ENCODE measurements around the gene PRAC1. TPM values are rescaled to one million over a fixed set of nuclear protein-coding genes. Genes with fewer than 3 reads are reported as not detected.

The PRAC1 gene
- total RNA-seq, result not detected in 2 replicates

DNA sequence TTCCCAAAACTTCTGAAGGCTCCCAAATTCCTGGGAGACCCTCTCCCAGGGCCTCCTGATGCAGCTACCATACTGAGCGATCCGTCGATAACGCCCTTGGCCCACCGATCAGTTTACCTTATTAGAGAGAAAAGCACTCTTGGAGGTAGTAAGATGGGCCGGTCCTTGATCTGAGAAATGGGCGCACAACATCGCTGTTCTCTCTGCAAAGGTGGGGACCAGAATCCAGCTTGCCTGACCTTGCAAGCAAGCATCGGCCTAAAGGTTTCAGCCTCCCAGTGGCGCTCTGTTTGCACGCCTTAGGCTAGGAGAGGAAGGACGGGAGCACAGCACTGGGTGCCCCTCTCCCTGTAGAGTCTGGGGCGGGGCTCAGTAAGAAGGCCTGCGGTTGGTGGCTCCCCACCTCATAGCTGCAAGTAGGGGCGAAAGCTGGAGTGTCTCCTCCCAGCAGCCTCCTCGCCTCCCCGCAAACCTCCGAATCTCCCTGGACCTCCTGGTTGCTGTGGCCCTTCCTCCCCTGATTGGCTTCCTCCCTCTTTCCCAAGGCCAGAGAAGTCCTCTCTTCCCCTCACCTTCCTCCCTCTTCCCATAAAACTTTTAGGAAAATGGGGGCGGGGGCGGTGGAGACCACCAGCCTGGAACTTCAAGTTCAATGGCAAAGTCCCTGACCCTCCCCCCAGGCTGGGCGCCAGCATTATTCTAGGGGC lies at the start of gene PRAC1:
Gene PRAC1, minus strand, starts transcription at position 318 of the 707 bp plus-strand sequence. Its CDS starts 126 bp downstream, at position 192.

DNA sequence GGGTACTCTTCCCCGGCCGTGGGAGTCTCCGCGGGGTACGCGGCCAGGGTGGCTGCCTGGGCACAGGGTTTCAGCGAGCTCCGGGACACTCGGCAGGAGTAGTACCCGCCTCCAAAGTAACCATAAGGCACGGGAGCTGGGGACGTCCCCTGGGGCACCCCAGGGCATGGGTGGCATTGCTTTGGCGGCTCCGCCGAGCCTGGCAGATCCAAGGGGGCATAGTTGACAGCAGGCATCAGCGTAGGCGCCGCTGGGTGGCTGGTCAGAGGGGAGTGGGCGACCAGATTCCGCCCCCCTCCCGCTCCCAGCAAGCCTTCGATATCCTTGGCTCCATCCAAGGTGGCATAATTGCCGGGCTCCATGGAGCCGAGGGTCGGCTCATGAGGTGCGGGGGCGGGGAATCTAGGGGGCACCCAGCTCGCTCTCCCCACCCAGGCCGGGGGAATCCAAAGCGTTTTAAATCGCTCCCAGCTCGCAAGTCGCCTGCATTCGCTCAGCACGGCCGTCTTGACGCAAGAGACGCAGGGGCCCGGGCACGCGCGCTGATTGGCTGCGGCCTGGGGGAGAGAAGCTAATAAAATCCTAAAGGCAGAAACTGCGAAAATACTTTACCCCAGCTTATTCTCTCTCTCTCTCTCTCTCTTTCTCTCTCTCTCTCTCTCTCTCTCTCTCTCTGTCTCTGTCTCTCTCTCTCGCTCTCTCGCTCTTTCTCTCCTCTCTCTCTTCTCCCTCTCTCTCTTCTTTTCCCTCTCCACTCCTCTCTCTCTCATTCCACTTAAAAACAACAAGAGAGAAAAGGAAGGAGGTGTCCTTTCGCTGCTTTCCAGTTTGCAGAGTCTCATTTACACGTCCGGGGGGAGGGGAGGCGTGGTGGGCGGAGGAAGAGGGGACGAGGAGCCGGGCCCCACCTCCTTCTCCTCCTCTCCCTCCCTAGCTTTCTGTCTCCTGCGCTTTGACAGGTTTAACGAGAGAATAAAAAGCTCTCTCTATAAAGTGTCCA lies 6.2 kb upstream of the PRAC1 start, which contains the start of gene HOXB13:
Gene HOXB13, minus strand, starts transcription at position 519 of the 1,000 bp plus-strand sequence. Its CDS starts 157 bp downstream, at position 362.

DNA sequence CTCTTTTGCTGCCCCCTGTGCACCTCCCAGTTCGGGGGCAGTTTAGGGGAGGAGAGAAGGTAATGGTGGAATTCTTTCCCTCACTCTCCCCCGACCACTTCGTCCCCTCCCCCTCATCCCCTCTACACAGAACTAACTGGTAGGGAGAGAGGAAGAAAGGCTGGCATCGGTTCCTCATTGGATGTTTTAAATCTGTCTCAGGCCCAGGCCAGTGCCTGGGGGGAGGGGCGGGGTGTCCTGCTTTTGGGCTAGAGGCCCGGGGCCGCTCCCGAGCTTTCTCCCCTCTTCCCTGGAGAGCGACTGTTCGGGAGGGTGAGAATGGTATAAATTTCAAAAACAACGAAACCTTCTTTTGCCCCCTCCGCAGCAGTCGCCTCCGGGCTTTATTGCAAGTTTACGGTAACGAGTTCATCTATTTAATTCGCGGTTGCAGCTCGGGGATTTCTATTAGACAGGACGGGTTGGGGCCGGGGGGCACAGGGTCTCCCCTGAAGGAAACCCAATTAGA lies 651 bp upstream of the PRAC1 start, which contains the start of gene PRAC2:
Gene PRAC2, plus strand, starts transcription at position 271 of the 508 bp plus-strand sequence. CDS start 1,226 bp downstream, outside the sequence.

Other genes starting within 250 kb of the PRAC1 start
- not detected in 2 replicates for gene HOXB1, start 191.5 kb downstream of the PRAC1 start, total RNA-seq
- 0.09 and 0.76 TPM in 2 replicates for gene HOXB2, start 177.4 kb downstream of the PRAC1 start, total RNA-seq
- 0.76 and 1.4 TPM in 2 replicates for gene HOXB4, start 144.2 kb downstream of the PRAC1 start, total RNA-seq
- 1.7 and 5.7 TPM in 2 replicates for gene HOXB3, start 132.3 kb downstream of the PRAC1 start, total RNA-seq
- under 0.01 and 0.11 TPM in 2 replicates for gene HOXB5, start 128.7 kb downstream of the PRAC1 start, total RNA-seq
- gene HOXB6, start 117.5 kb downstream of the PRAC1 start, total RNA-seq, result 1.7 and 4.8 TPM in 2 replicates
- 2.7 and 10.3 TPM in 2 replicates for gene HOXB7, start 111.5 kb downstream of the PRAC1 start, total RNA-seq
- gene HOXB8, start 107.2 kb downstream of the PRAC1 start, total RNA-seq, result 0.09 and 1.7 TPM in 2 replicates
- gene HOXB9, start 96.2 kb downstream of the PRAC1 start, total RNA-seq, result under 0.01 and 0.43 TPM in 2 replicates
- not detected in 2 replicates for gene PRAC2, start 667 bp upstream of the PRAC1 start, total RNA-seq
- gene HOXB13, start 6.2 kb upstream of the PRAC1 start, total RNA-seq, result not detected in 2 replicates
- gene TTLL6, start 94.7 kb upstream of the PRAC1 start, total RNA-seq, result under 0.01 TPM in 1 of 2 replicates, not detected in the other
- 38.7 and 50.8 TPM in 2 replicates for gene CALCOCO2, start 108.5 kb upstream of the PRAC1 start, total RNA-seq
- 21.7 and 32.5 TPM in 2 replicates for gene ATP5MC1, start 170.3 kb upstream of the PRAC1 start, total RNA-seq
- gene UBE2Z, start 185.9 kb upstream of the PRAC1 start, total RNA-seq, result 51.0 and 57.2 TPM in 2 replicates
- 87.0 and 95.8 TPM in 2 replicates for gene SNF8, start 222.3 kb upstream of the PRAC1 start, total RNA-seq
- gene GIP, start 246.1 kb upstream of the PRAC1 start, total RNA-seq, result not detected in 2 replicates